ENCODE measurements around the gene SERTAD4. TPM values are rescaled to one million over a fixed set of nuclear protein-coding genes. Genes with fewer than 3 reads are reported as not detected.
A peak's percentile ranks its signal among the peaks of the same experiment; 100 is the strongest.

The SERTAD4 gene
- total and polyA plus RNA-seq, 2 of the 8 experiments (the other 6 are each of a cell fraction or from before 2014, with no cell fraction given): 0.54 to 3.2 TPM

DNA sequence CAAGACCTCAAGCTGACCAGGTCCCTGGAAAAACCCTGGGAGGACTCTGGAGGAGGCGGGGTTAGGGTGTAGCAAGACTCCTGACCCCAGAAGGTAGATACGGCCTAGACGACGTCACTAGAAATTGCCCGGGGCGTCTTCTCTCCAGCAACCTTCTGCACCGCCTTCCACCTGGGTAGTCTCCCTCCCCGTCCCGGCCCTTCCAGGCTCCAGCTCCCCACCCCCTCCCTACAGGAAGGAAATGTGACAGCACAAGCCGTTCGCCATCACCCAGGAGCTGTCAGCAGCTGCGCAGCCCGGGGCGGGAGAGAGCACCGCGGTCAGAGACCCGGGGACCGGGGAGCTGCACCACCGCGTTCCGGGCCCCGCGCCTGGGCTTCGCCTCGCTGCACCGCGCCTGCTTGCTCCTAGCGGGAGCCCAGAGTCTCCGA is 20.0 kb downstream of the SERTAD4 start:
- peak overlapping the region; percentile 15; the same call in 1 of the 2 replicates for H4K8ac ChIP-seq (ENCODE audit: extremely low read depth, insufficient read depth, low read length)
- FAIRE-seq: peak; percentile 66
- peak overlapping the region; percentile 62 to 67 (median 66) for H3K4me3 ChIP-seq (ENCODE audit: extremely low read depth in 1 of 4, insufficient read depth in 2 of 4, low read depth in 3 of 4, low read length in 4 of 4)
- H3K4ac ChIP-seq (replicated peaks; ENCODE audit: insufficient read length, low read depth, low read length): no peak overlapping the region
- H3K56ac ChIP-seq (replicated peaks; ENCODE audit: insufficient read length, low read depth, low read length): no peak overlapping the region
- H4K5ac ChIP-seq (ENCODE audit: insufficient read length, low read depth, low read length): no peak overlapping the region
- H4K20me1 ChIP-seq (replicated peaks in 1 of 2; ENCODE audit: control insufficient read depth in 1 of 2, insufficient read depth in 2 of 2, low read length in 2 of 2): no peaks in the 10 kb centered on the region
- H3K79me1 ChIP-seq (ENCODE audit: low read depth, low read length): no peaks in the 10 kb centered on the region
- DNase-seq (ENCODE audit: low read depth in 1 of 2, low spot score in 2 of 2): peak; percentile 68 to 77
- no peak overlapping the region for H3K14ac ChIP-seq (ENCODE audit: insufficient read length)
- H3K4me2 ChIP-seq (ENCODE audit: insufficient read depth in 1 of 2, low read depth in 2 of 2, low read length in 2 of 2): peak overlapping the region; percentile 98 to 99
- WGBS, 2 experiments (ENCODE audit: extremely low coverage in 1 of 2, insufficient coverage in 1 of 2, insufficient read length in 1 of 2, insufficient replicate concordance in 2 of 2, low coverage in 1 of 2, low lambda C conversion rate in 2 of 2, missing lambda C conversion rate in 1 of 2): 2% methylated on average over 18 of the region's 29 CpGs; no CpG with 5 or more reads in 1 of the 2 experiments
- H3K79me2 ChIP-seq (ENCODE audit: control insufficient read depth in 1 of 2, insufficient read depth in 2 of 2, low read length in 2 of 2): no peaks in the 10 kb centered on the region
- no peak overlapping the region for H3K23ac ChIP-seq (ENCODE audit: insufficient read length)
- H3K23me2 ChIP-seq (ENCODE audit: low read depth, low read length): peaks cover 12% of the 10 kb centered on the region
- no peaks in the 10 kb centered on the region for H3K36me3 ChIP-seq (ENCODE audit: control insufficient read depth in 2 of 4, insufficient read depth in 4 of 4, low read length in 3 of 4)
- no peak overlapping the region for H3K27ac ChIP-seq (ENCODE audit: low read depth, low read length)
- H2BK12ac ChIP-seq (ENCODE audit: low read depth, low read length): peak overlapping the region; percentile 86
- no peak overlapping the region for H3K9ac ChIP-seq (replicated peaks in 1 of 4; ENCODE audit: extremely low read depth in 1 of 4, low read depth in 3 of 4, low read length in 3 of 4)
- no peaks in the 10 kb centered on the region for H3K9me3 ChIP-seq (ENCODE audit: insufficient read depth in 2 of 2, low read depth in 1 of 2, low read length in 1 of 2)
- 0 out of 2 replicates have a peak overlapping the region, but pooled peaks have one; percentile 46 for H2AFZ ChIP-seq (ENCODE audit: low read length)
- H2BK15ac ChIP-seq (ENCODE audit: low read length): no peak overlapping the region
- peak overlapping the region; percentile 54 for H4K91ac ChIP-seq (replicated peaks; ENCODE audit: insufficient read length, low read length)
- peaks cover 0 to 17% (median 11%) of the 10 kb centered on the region in 4 experiments; a peak in 5 of 7 replicates for H3K4me1 ChIP-seq (replicated peaks in 1 of 4; ENCODE audit: control insufficient read depth in 3 of 4, insufficient read depth in 4 of 4, low read length in 3 of 4)
- H2AK5ac ChIP-seq (ENCODE audit: low read depth, low read length): no peak overlapping the region
- POLR2A ChIA-PET (ENCODE audit: partially characterized antibody): interaction anchor here (0.7 to 4.9 kb wide), 15 partner anchors 9 to 468 kb away, joined by 3 to 40 read pairs (median 7); partner anchors contain the start of genes C1orf74 and SERTAD4
- peak overlapping the region; percentile 7 for H2BK120ac ChIP-seq (replicated peaks; ENCODE audit: low read depth, low read length)
- H2BK20ac ChIP-seq (ENCODE audit: low read length): no peak overlapping the region
- peaks cover 0 to 22% (median 17%) of the 10 kb centered on the region in 4 experiments; a peak in 6 of 7 replicates for H3K27me3 ChIP-seq (replicated peaks in 1 of 4; ENCODE audit: control insufficient read depth in 3 of 4, extremely low read depth in 1 of 4, insufficient read depth in 3 of 4, low read length in 3 of 4)
- H3K18ac ChIP-seq (ENCODE audit: extremely low read depth, low read length): peak overlapping the region; percentile 94
- CTCF ChIA-PET (ENCODE audit: partially characterized antibody): interaction anchor here (0.6 to 8.5 kb wide), 13 partner anchors 8 to 447 kb away, joined by 3 to 74 read pairs (median 5); no protein-coding TSS in a partner anchor
- H2BK5ac ChIP-seq (ENCODE audit: low read depth, low read length): peak overlapping the region; percentile 90; the same call in 1 of the 2 replicates
- no peak for TF ChIP-seq ATF3 (IDR thresholded peaks at IDR 0.05; ENCODE audit: insufficient read depth, low read depth, low read length)
- TF ChIP-seq GABPA (IDR thresholded peaks at IDR 0.05; ENCODE audit: borderline replicate concordance, insufficient read depth, low read length): no peak
- no peak for TF ChIP-seq KDM5A (IDR thresholded peaks at IDR 0.05; ENCODE audit: low read length)
- no peak for TF ChIP-seq GTF2F1 (IDR thresholded peaks at IDR 0.05; ENCODE audit: borderline replicate concordance, low read depth, low read length)
- peak; percentile 79 for TF ChIP-seq CREB1 (IDR thresholded peaks at IDR 0.05)
- no peak for TF ChIP-seq CHD1 (IDR thresholded peaks at IDR 0.05; ENCODE audit: low read depth, low read length)
- no peak for TF ChIP-seq TAF1 (IDR thresholded peaks at IDR 0.05; ENCODE audit: low read depth, low read length)
- TF ChIP-seq CEBPB (IDR thresholded peaks at IDR 0.05; ENCODE audit: low read depth, low read length): no peak
- TF ChIP-seq KDM4A (IDR thresholded peaks at IDR 0.05; ENCODE audit: low read depth, low read length, severe bottlenecking): peak; percentile 19
- no peak for TF ChIP-seq ASH2L (IDR thresholded peaks at IDR 0.05; ENCODE audit: low read length)
- peak; percentile 67 to 88; a peak in 2 of 4 replicates for TF ChIP-seq SIN3A (conservative IDR thresholded peaks at IDR 0.05 in 1 of 2, IDR thresholded peaks at IDR 0.05 in 1 of 2; ENCODE audit: low read depth in 1 of 2, low read length in 2 of 2)
- TF ChIP-seq PHF8 (conservative IDR thresholded peaks at IDR 0.05; ENCODE audit: low read depth, low read length): no peak
- no peak for TF ChIP-seq SAP30 (IDR thresholded peaks at IDR 0.05; ENCODE audit: insufficient read depth, insufficient replicate concordance, low read length)

Data from H1 (cell line).